GM19463 (cell line): ENCODE data around the gene HES5.
"Not testable (repeated sequence)": the region's sequence is repeated elsewhere in the genome, so short reads cannot be mapped to it uniquely, and the experiment has no call there.

Experiments used
- ATAC-seq: cut with Tn5 transposase; IDR thresholded peaks from one replicate; pipeline ENCODE4 v1.9.1; 2021; ENCODE audit warnings: mild to moderate bottlenecking, moderate library complexity; ENCODE audit not compliant: unreplicated experiment

The HES5 gene

GRCh38 chr1:2529784-2530512 is at the start of gene HES5:
Gene HES5 (minus strand): TSS chr1:2530263. CDS start chr1:2530164, 99 bp downstream.
- ATAC-seq, result no peak

GRCh38 chr1:2578758-2579118 is 48.7 kb upstream of the HES5 start:
- ATAC-seq, result no peak

- peak; percentile 22 for ATAC-seq
Measured at GRCh38 chr1:2577565-2578075, 47.6 kb upstream of the HES5 start.

GRCh38 chr1:2575801-2576663 is 46.0 kb upstream of the HES5 start:
- ATAC-seq, result no peak

GRCh38 chr1:2574350-2574749 is 44.3 kb upstream of the HES5 start:
- ATAC-seq, result no peak

- no peak for ATAC-seq
Measured at GRCh38 chr1:2573250-2573920, 43.3 kb upstream of the HES5 start.

- ATAC-seq, result no peak
Measured at GRCh38 chr1:2571348-2571747, 41.3 kb upstream of the HES5 start.

- ATAC-seq, result no peak
Measured at GRCh38 chr1:2570332-2570731, 40.3 kb upstream of the HES5 start.

- ATAC-seq, result not testable (repeated sequence)
Measured at GRCh38 chr1:2569703-2570102, 39.6 kb upstream of the HES5 start.

GRCh38 chr1:2569060-2569459 is 39.0 kb upstream of the HES5 start:
- no peak for ATAC-seq

- not testable (repeated sequence) for ATAC-seq
Measured at GRCh38 chr1:2568187-2568816, 38.2 kb upstream of the HES5 start.

- no peak for ATAC-seq
Measured at GRCh38 chr1:2567083-2567679, 37.1 kb upstream of the HES5 start.

GRCh38 chr1:2566101-2567045 is 36.3 kb upstream of the HES5 start:
- ATAC-seq, result no peak

GRCh38 chr1:2564815-2565374 is 34.8 kb upstream of the HES5 start:
- ATAC-seq, result no peak

GRCh38 chr1:2564006-2564814 is 34.1 kb upstream of the HES5 start:
- no peak for ATAC-seq

- ATAC-seq, result no peak
Measured at GRCh38 chr1:2563205-2563604, 33.1 kb upstream of the HES5 start.

GRCh38 chr1:2561898-2562895 is 32.1 kb upstream of the HES5 start:
- ATAC-seq, result no peak
